ENCODE data around the gene VRK1.
"Not testable (repeated sequence)": the region's sequence is repeated elsewhere in the genome, so short reads cannot be mapped to it uniquely, and the experiment has no call there.

The VRK1 gene, protein sequence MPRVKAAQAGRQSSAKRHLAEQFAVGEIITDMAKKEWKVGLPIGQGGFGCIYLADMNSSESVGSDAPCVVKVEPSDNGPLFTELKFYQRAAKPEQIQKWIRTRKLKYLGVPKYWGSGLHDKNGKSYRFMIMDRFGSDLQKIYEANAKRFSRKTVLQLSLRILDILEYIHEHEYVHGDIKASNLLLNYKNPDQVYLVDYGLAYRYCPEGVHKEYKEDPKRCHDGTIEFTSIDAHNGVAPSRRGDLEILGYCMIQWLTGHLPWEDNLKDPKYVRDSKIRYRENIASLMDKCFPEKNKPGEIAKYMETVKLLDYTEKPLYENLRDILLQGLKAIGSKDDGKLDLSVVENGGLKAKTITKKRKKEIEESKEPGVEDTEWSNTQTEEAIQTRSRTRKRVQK

GRCh38 chr14:96796851-96797581 lies at the start of gene VRK1:
Gene VRK1, plus strand, starts transcription at chr14:96797382. Its CDS starts 36,090 bp downstream, at chr14:96833472.
- DNase-seq, result peak; percentile 99

GRCh38 chr14:96747608-96748007 lies 49.6 kb upstream of the VRK1 start:
- DNase-seq, result no peak

GRCh38 chr14:96748362-96748761 lies 48.8 kb upstream of the VRK1 start:
- DNase-seq, result peak; percentile 67

- DNase-seq, result no peak
Observed at GRCh38 chr14:96751505-96751904, 45.7 kb upstream of the VRK1 start.

GRCh38 chr14:96752125-96752524 lies 45.1 kb upstream of the VRK1 start:
- DNase-seq, result no peak

- DNase-seq, result no peak
Observed at GRCh38 chr14:96752594-96752993, 44.6 kb upstream of the VRK1 start.

GRCh38 chr14:96754162-96754844 lies 42.9 kb upstream of the VRK1 start:
- DNase-seq, result no peak

- DNase-seq, result peak; percentile 99
Observed at GRCh38 chr14:96754845-96755184, 42.4 kb upstream of the VRK1 start.

GRCh38 chr14:96756745-96757144 lies 40.4 kb upstream of the VRK1 start:
- no peak for DNase-seq

GRCh38 chr14:96757456-96757855 lies 39.7 kb upstream of the VRK1 start:
- DNase-seq, result no peak

- no peak for DNase-seq
Observed at GRCh38 chr14:96761066-96761465, 36.1 kb upstream of the VRK1 start.

- DNase-seq, result peak; percentile 75
Observed at GRCh38 chr14:96762650-96763049, 34.5 kb upstream of the VRK1 start.

DNA sequence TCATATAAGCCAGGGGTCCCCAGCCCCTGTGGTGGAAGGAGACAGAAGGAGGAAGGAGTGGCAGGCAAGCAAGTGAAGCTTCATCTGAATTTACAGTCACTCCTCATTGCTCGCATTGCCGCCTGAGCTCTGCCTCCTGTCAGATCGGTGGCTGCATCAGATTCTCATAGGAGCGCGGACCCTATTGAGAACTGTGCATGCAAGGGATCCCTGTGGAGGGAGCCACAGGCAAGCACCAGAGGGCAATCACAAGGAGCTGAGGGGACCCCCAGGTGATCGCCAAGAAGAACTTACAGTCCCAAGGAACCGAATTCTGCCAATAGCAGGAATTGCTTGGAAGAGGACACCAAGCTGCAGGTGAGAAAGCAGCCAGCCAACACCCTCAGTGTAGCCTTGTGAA lies 33.2 kb upstream of the VRK1 start:
- DNase-seq, result no peak

DNA sequence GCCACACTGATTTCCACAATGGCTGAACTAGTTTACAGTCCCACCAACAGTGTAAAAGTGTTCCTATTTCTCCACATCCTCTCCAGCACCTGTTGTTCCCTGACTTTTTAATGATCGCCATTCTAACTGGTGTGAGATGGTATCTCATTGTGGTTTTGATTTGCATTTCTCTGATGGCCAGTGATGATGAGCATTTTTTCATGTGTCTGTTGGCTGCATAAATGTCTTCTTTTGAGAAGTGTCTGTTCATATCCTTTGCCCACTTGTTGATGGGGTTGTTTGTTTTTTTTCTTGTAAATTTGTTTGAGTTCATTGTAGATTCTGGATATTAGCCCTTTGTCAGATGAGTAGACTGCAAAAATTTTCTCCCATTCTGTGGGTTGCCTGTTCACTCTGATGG lies 32.0 kb upstream of the VRK1 start:
- DNase-seq, result not testable (repeated sequence)

GRCh38 chr14:96772929-96773328 lies 24.3 kb upstream of the VRK1 start:
- no peak for DNase-seq

DNA sequence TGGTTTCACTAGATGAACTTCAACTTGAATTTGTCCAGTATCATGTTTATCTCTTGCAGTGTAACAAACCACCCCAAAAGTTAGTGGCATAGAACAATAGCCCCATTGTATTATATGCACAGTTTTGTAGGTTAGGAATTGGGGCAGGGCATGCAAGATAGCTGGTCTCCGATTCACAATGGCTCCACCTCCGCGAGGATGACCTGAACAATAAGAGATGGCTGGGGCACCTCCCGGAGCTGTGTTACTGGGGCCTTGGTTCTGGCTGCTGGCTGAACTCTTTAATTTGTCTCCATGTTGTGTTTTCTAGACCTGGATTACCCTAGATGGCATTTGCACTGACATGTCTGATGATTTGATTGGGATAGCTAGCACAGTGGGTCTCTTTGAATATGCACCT lies 20.4 kb upstream of the VRK1 start:
- no peak for DNase-seq

DNA sequence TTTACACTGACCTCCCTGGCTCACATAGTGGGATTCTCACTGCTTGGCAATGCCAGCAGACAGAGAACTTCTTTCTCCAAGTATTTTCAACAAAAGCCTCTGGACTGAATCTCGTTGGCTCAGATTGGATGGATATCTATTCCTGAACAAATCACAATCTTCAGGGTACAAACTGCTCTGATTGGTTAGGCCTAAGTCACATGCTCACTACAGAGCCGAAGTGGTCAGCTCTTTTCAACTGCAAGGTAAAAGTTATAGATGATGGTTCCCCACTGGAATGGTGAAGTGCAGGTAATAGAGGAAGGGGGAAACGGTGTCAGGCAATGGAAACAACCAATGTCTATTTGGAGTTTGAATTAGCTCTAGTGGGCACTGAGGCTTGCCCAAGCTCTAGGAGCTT lies 16.7 kb upstream of the VRK1 start:
- DNase-seq, result no peak

GRCh38 chr14:96781371-96781770 lies 15.8 kb upstream of the VRK1 start:
- DNase-seq, result no peak

DNA sequence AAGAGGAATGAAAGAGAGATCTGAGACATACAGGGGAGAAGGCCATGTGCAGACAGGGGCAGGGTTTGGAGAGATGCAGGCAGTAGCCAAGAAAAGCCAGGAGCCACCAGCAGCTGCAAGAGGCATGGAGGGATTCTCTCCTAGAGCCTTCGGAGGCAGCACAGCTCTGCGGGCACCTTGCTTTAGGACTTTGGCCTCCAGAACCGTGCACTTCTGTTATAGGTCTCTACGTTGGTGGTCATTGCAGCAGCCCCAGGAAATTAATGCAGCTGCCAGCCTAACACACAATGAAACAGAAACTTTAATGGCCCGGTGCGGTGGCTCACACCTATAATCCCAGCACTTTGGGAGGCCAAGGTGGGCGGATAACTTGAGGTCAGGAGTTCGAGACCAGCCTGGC lies 14.7 kb upstream of the VRK1 start:
- DNase-seq, result no peak

DNA sequence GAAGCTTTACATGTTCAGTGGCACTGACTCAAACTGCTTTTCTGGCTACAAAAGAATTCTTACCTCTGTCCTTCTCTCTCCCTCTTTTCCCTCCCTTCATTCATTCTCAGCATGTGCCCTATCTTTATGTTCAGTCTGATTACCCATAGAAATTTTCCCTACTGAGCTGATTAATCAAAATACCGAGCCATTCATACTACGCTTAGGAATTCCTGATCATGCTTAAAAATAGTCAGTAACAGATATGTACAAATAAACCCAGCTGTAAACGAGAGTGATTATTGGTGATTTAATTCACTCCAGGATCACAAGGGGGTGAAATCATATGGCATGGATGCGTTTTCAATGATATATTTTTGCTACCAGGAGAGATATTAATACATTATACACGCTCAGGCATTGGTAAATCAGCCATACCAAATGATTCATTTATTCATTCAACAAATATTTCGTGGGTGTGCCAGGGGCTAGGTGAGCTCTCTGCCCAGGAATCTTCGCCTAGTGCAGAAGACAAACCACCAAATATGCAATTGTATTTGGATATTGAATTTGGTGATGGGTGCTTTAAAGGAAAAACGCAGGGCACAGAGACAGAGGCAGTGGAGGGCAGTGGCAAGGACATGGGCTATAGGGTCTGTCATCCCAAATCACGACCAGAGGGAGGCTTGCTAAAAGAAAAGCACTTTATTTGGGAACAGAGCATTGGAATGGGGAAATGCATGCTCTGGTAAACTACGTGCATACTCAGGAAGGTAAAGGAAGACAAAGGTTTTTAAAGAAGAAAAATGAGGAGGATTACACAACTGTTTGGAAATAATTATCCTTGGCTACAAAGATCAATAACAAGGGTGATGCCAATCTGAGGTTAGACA lies 13.9 kb upstream of the VRK1 start:
- DNase-seq, result no peak

GRCh38 chr14:96783915-96784224 lies 13.3 kb upstream of the VRK1 start:
- no peak for DNase-seq

DNA sequence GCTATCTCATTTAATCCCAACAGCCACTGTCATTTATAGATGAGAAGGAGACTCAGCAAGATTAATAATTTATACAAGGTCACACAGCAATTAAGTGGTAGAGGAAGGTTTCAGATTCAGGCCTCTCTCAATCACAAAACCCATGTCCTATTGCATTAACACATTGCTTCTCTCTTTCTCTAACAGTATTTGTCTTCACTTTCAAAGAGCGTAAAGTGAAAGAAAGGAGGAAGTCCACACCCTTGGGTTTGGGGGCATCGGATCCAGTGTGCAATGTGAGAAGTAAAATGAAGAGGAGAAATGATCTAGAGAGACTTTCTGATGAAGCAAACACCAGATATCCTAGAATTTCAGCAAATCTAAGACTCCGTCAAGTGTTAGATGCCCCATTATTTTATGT lies 7.0 kb upstream of the VRK1 start:
- no peak for DNase-seq

- no peak for DNase-seq
Observed at GRCh38 chr14:96790706-96791105, 6.5 kb upstream of the VRK1 start.

All from NCI-H2171 (cell line).